OCI-LY7 (cell line): Measurements from ENCODE around the gene ZNF735.

Experiments used
- EZH2phosphoT487 ChIP-seq: fragments of 200-600 bp; sonication (generic); IDR thresholded peaks from 2 replicates; pipeline ENCODE4 v1.6.1; 2018; ENCODE audit warnings: low read depth, borderline replicate concordance, mild to moderate bottlenecking, mixed run types, antibody characterized with exemption, low read length, moderate library complexity, mixed read lengths
- TF ChIP-seq, protein P1 (sequence below): fragments of 200-600 bp; sonication (generic); conservative IDR thresholded peaks from 2 replicates; pipeline ENCODE4 v1.5.1; 2014; ENCODE audit warnings: mild to moderate bottlenecking, antibody characterized with exemption, low read length, moderate library complexity, mixed read lengths

DNA sequence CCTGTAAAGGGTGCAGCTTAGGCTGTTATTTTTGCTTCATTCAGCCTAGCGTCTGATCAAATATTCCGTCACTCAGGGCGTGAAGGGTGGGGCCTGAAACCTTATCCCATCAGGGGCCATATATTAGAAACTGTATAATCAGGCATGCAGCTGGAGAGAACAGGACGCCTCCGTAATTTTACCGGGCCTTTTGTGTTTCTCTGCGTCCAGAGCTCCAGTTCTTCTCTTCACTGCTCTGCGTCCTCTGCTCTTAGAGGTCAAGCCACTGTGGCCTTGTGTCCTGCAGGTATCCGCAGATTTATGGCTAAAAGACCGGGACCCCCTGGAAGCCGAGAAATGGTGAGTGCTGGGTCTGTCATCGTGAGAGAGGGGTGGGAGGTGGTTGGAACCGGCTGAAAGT is at the start of gene ZNF735:
- TF ChIP-seq, protein P1, sequence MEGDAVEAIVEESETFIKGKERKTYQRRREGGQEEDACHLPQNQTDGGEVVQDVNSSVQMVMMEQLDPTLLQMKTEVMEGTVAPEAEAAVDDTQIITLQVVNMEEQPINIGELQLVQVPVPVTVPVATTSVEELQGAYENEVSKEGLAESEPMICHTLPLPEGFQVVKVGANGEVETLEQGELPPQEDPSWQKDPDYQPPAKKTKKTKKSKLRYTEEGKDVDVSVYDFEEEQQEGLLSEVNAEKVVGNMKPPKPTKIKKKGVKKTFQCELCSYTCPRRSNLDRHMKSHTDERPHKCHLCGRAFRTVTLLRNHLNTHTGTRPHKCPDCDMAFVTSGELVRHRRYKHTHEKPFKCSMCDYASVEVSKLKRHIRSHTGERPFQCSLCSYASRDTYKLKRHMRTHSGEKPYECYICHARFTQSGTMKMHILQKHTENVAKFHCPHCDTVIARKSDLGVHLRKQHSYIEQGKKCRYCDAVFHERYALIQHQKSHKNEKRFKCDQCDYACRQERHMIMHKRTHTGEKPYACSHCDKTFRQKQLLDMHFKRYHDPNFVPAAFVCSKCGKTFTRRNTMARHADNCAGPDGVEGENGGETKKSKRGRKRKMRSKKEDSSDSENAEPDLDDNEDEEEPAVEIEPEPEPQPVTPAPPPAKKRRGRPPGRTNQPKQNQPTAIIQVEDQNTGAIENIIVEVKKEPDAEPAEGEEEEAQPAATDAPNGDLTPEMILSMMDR, result no peak
- no peak for TF ChIP-seq EZH2phosphoT487
